ENCODE data around the gene SPON1.
"Not testable (repeated sequence)": the region's sequence is repeated elsewhere in the genome, so short reads cannot be mapped to it uniquely, and the experiment has no call there.

Gene SPON1

GRCh38 chr11:13984616-13985450, 22.3 kb downstream of the SPON1 start:
- no peak for DNase-seq (ENCODE audit: low read depth)

- not testable (repeated sequence) for DNase-seq (ENCODE audit: low read depth)
Observed at GRCh38 chr11:13986695-13987094, 24.2 kb downstream of the SPON1 start.

GRCh38 chr11:13992158-13992856, 29.8 kb downstream of the SPON1 start:
- not testable (repeated sequence) for DNase-seq (ENCODE audit: low read depth)

GRCh38 chr11:13993096-13993765, 30.7 kb downstream of the SPON1 start:
- no peak for DNase-seq (ENCODE audit: low read depth)

- no peak for DNase-seq (ENCODE audit: low read depth)
Observed at GRCh38 chr11:13997881-13998280, 35.4 kb downstream of the SPON1 start.

GRCh38 chr11:13999704-14000103, 37.2 kb downstream of the SPON1 start:
- no peak for DNase-seq (ENCODE audit: low read depth)

GRCh38 chr11:14001597-14001996, 39.1 kb downstream of the SPON1 start:
- DNase-seq (ENCODE audit: low read depth): no peak

- DNase-seq (ENCODE audit: low read depth): no peak
Observed at GRCh38 chr11:14007566-14007965, 45.0 kb downstream of the SPON1 start.

- DNase-seq (ENCODE audit: low read depth): no peak
Observed at GRCh38 chr11:14010665-14011064, 48.1 kb downstream of the SPON1 start.

- no peak for DNase-seq (ENCODE audit: low read depth)
Observed at GRCh38 chr11:14012846-14013245, 50.3 kb downstream of the SPON1 start.

GRCh38 chr11:14015711-14016110, 53.2 kb downstream of the SPON1 start:
- no peak for DNase-seq (ENCODE audit: low read depth)

- no peak for DNase-seq (ENCODE audit: low read depth)
Observed at GRCh38 chr11:14018441-14018840, 55.9 kb downstream of the SPON1 start.

GRCh38 chr11:14021738-14022137, 59.2 kb downstream of the SPON1 start:
- DNase-seq (ENCODE audit: low read depth): no peak

GRCh38 chr11:14022251-14022650, 59.7 kb downstream of the SPON1 start:
- no peak for DNase-seq (ENCODE audit: low read depth)

GRCh38 chr11:14022821-14023220, 60.3 kb downstream of the SPON1 start:
- DNase-seq (ENCODE audit: low read depth): no peak

- no peak for DNase-seq (ENCODE audit: low read depth)
Observed at GRCh38 chr11:14026961-14027360, 64.4 kb downstream of the SPON1 start.

GRCh38 chr11:14027525-14027924, 65.0 kb downstream of the SPON1 start:
- no peak for DNase-seq (ENCODE audit: low read depth)

GRCh38 chr11:14029440-14029839, 66.9 kb downstream of the SPON1 start:
- no peak for DNase-seq (ENCODE audit: low read depth)

GRCh38 chr11:14029971-14030920, 67.7 kb downstream of the SPON1 start:
- no peak for DNase-seq (ENCODE audit: low read depth)

GRCh38 chr11:14035526-14035925, 73.0 kb downstream of the SPON1 start:
- DNase-seq (ENCODE audit: low read depth): not testable (repeated sequence)

- no peak for DNase-seq (ENCODE audit: low read depth)
Observed at GRCh38 chr11:14036469-14036868, 73.9 kb downstream of the SPON1 start.

GRCh38 chr11:14041040-14041439, 78.5 kb downstream of the SPON1 start:
- no peak for DNase-seq (ENCODE audit: low read depth)

All from activated T-helper 1 cell treated with Interleukin-2 at 50 U/mL for 16 hours (primary cell).